Fibroblast of mammary gland (primary cell): ENCODE data around the gene TTLL9.

ENCODE experiments used
- DNase-seq: peaks from one replicate; pipeline ENCODE4 v3.0.0-alpha.2; 2010; ENCODE audit warnings: low read depth
- H3K4me3 ChIP-seq: 2 replicates; pipeline ENCODE4 v1.5.1; 2011; ENCODE audit warnings: low read depth, mild to moderate bottlenecking, low read length, moderate library complexity; ENCODE audit not compliant: control insufficient read depth
- TF ChIP-seq, protein P1 (sequence below): conservative IDR thresholded peaks from 2 replicates; pipeline ENCODE4 v1.5.1; 2011; ENCODE audit warnings: low read depth, low read length, inconsistent platforms; ENCODE audit not compliant: control insufficient read depth, insufficient read depth

Gene TTLL9

DNA sequence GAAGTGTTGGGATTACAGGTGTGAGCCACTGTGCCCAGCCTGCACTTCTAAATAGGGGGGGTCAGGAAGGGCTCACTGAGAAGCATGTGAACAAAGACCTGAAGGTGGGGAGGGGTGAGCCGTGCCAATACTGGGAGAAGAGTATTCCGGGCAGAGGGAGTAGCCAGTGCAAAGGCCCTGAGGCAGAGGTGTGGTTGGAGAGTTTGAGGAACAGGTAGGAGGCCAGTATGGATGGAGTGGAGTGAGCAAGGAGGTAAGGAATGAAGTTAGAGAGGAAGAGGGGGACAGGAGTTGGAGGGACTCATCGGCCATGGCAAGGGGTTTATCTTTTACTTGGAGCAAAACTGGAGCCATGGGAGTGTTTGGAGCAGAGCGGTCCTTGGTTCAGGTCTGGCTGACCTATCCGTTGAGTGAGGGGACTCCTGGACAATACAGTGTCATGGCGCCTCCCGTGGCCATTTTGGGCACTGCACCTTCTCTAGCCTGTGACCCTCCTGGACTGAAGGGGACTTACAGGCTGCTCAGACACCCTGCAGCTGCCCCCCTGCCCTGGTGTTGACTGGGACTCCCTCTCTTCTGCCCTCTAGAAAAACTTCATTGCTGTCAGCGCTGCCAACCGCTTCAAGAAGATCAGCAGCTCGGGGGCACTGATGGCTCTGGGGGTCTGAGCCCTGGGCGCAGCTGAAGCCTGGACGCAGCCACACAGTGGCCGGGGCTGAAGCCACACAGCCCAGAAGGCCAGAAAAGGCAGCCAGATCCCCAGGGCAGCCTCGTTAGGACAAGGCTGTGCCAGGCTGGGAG, 37.1 kb upstream of the TTLL9 start:
- TF ChIP-seq, protein P1, sequence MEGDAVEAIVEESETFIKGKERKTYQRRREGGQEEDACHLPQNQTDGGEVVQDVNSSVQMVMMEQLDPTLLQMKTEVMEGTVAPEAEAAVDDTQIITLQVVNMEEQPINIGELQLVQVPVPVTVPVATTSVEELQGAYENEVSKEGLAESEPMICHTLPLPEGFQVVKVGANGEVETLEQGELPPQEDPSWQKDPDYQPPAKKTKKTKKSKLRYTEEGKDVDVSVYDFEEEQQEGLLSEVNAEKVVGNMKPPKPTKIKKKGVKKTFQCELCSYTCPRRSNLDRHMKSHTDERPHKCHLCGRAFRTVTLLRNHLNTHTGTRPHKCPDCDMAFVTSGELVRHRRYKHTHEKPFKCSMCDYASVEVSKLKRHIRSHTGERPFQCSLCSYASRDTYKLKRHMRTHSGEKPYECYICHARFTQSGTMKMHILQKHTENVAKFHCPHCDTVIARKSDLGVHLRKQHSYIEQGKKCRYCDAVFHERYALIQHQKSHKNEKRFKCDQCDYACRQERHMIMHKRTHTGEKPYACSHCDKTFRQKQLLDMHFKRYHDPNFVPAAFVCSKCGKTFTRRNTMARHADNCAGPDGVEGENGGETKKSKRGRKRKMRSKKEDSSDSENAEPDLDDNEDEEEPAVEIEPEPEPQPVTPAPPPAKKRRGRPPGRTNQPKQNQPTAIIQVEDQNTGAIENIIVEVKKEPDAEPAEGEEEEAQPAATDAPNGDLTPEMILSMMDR = peak; percentile 81
- DNase-seq = peak; percentile 40
- no peak overlapping the region for H3K4me3 ChIP-seq

DNA sequence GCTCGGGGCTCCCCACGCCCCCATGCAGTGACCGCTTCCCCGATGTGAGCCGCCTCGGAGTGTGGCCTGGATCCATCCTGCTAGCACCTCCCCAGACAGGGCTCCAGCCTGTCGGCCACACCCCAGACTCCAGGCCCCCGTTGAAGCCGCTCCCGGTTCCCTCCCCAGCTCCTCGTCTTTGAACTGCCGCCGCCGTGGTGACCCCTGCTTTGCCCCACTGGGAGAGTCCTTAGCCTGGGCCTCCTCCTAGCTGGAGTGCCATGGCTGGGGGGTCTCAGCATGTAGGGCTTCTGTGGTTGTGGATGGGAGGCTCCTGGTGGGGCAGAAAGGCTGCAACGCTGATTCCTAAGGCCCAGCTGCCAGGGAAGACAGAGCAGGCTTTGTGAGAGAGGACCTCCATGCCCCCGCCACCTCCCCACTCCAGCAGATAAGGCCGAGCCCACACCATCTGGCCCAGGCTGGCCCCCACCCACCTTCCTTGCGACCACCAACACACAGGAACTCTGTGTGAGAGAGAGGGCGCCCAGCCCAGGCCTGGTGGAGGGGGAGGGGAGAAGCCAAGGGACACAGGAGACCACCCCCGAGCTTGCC, 36.4 kb upstream of the TTLL9 start:
- TF ChIP-seq, protein P1 = no peak
- no peak for DNase-seq
- no peak overlapping the region for H3K4me3 ChIP-seq

DNA sequence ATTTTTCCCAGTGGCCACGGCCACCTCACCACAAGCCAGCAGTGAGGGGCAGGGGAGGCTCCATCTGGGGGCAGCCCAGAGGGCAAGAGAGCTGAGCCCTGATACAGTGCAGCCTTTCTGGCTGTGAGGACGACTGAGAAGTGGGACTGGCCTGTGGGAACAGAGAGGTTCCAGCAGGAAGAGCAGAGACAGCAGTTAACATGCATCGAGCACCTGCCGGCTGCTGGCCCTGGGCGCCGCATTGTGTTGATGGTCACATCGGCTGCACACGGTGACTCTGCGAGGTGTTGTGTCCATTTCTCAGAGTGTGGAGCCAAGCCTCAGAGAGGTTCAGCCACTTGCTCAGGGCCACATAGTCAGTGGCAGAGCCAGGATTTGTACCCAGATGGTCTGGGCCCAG, 34.9 kb upstream of the TTLL9 start:
- TF ChIP-seq, protein P1 = no peak
- no peak overlapping the region for H3K4me3 ChIP-seq
- no peak for DNase-seq

DNA sequence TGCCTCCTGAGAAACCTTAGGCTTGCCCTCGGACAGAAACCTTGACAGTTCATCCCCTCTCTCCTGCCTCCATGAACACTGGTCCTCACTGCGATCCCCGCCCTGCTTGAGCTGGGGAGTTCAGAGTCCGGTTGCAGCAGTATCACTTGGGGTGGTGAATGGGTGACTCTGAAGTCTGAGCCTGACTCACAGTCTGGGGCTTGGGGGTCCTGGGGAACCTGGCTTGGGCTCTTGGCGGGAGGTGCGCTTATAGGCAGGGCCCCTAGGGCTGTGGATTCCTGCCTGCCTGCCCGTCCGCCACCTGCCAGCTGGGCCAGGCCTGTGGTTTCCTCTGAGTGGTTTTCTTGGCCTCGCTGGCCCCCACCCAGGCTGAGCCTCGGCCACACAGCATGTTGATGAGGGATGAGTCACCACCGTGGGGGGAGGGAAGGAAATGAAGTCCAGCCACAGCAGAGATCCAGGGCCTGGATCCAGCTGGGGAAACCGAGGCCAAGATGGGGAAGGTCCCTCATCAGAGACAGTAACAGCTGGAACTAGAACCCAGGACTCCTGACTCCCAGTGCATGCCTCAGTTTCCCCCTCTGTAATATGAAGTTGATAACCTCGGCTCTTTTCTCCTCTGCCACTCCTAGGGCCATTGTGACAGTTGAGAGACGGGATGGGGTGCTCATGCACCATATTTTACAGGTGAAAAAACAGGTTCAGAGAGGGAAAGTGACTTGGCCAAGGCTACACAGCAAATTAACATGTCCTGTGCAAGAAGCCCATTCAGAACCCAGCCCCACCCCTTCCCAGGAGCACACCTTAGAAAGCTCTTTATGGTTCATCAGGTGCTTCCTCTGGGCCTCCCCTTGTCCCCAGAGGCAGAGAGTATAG, 34.2 kb upstream of the TTLL9 start:
- H3K4me3 ChIP-seq = no peak overlapping the region
- DNase-seq = peak; percentile 88
- TF ChIP-seq, protein P1 = no peak

DNA sequence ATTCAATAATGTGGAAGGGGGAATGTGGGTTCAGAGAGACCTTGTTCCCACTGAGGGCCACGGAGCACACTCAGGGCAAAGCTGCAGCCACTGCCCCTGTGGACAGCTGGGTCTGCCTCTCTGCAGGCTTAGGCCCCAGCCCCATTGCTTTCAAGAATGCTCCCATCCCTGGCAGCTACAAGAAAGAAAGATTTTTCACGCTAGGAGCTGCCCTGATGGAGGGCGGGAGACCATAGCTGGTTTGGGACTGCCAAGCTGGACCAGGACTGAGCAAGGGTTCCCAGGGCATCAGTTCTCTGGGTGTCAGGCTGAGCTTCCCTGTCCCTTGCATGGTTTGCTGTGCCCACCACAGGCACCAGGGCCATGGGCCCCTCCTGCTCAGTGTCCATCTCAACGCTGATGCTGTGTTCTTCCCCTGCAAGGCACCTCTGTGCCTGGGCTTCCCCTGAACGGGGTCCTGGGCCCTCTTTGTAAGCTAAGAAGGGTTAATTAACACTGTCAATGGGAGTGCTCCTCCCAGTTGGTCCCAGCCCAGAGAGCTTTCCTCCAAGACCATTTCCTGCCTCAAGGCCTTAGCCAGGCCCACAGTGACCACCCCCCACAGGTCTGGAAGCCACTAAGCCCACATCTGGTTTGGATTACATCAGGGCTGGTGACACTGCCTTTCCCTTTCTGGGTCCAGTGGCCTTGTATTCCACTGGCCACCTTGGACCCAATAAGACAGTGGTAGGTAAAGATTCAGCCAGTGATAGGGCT, 33.4 kb upstream of the TTLL9 start:
- TF ChIP-seq, protein P1 = no peak
- DNase-seq = no peak
- H3K4me3 ChIP-seq = no peak overlapping the region

DNA sequence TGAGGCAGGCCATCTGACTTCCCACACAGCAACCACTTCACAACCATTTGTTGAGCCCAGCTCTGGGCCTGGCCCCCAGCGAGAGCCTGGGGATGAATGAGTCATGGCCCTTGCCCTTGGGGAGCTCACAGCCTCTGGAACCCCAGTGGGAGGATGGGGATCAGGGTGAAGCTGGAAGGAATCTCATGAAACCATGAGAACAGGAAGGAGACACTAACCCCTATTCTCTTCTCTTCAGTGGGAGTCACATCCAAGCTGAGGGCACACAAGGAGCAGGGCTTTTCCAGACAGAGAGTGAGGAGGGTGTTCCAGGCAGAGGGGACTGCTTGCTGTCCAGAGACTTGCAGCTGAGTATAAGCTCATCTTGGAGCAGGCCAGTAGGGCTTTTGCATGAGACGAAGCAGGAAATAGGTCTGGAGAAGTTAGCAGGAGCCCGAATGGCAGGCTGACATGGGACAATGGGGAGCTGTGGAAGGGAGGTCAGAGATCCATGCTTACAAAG, 32.5 kb upstream of the TTLL9 start:
- no peak overlapping the region for H3K4me3 ChIP-seq
- DNase-seq = peak; percentile 53
- TF ChIP-seq, protein P1 = no peak
